HCT116 (cell line): ENCODE data around the gene RNASE1. TPM values are rescaled to one million over a fixed set of nuclear protein-coding genes. Genes with fewer than 3 reads are reported as not detected.
"Not testable (repeated sequence)": the region's sequence is repeated elsewhere in the genome, so short reads cannot be mapped to it uniquely, and the experiment has no call there.

Source experiments
- ATAC-seq: fragments of 200-7000 bp; cut with Tn5 transposase; 2 replicates; pipeline ENCODE4 v1.9.1; 2020; ENCODE audit warnings: mild to moderate bottlenecking, moderate library complexity
- BruUV-seq: library from RNA; stranded (reverse); fragments of 400-500 nt; replicated peaks from 2 replicates; lab custom pipeline; 2021; lab: Mats Ljungman, UMichigan
- CTCF ChIA-PET: fragments of 300-600 bp; sonication (Branson Sonifier 250); formaldehyde crosslinking; loops from one replicate; lab custom pipeline; 2021; ENCODE audit warnings: antibody characterized with exemption; lab: Charles Lee
- POLR2A ChIA-PET: fragments of 300-600, 350-600 bp; sonication (Branson Sonifier 250); formaldehyde crosslinking; loops from one replicate; lab custom pipeline; 2021; ENCODE audit warnings: antibody characterized with exemption; lab: Charles Lee
- RAD21 ChIA-PET, 2 experiments: fragments of 300-600 bp; sonication (Branson Sonifier 250); formaldehyde crosslinking; loops; one replicate each; lab custom pipeline; 2023; ENCODE audit warnings: low total read pairs in 2 of 2; ENCODE audit not compliant: uncharacterized antibody in 2 of 2, unreplicated experiment in 2 of 2, low non-redundant PET in 1 of 2; lab: Charles Lee
- DNase-seq: peaks from one replicate; pipeline ENCODE4 v3.0.0-alpha.2; 2010; ENCODE audit warnings: low read depth, low spot score
- H2AFZ ChIP-seq: fragments of 200-600 bp; shearing (Covaris generic), sonication (generic); 2 replicates; pipeline ENCODE4 v1.6.1; 2017; ENCODE audit warnings: low read depth, mixed run types, mixed read lengths, antibody characterized with exemption, low read length; ENCODE audit not compliant: poor library complexity, severe bottlenecking
- H3K27ac ChIP-seq: 2 replicates; pipeline ENCODE4 v1.5.1; 2012; ENCODE audit warnings: low read depth, low read length
- H3K27me3 ChIP-seq: fragments of 200-600 bp; sonication (generic); 2 replicates; pipeline ENCODE4 v1.6.1; 2016; ENCODE audit warnings: mixed run types, low read length, mixed read lengths; ENCODE audit not compliant: insufficient read depth
- H3K36me3 ChIP-seq, 2 experiments: fragments of 200-500 bp in 1 of 2; fragments of 200-600 bp in 1 of 2; sonication (Bioruptor generic) in 1 of 2; sonication (generic) in 1 of 2; 2 replicates each; pipeline versions ENCODE4 v1.5.1 to v1.6.1; 2014 to 2016; ENCODE audit warnings: low read length in 2 of 2, inconsistent platforms in 1 of 2, mixed read lengths in 1 of 2, mixed run types in 1 of 2; ENCODE audit not compliant: insufficient read depth in 2 of 2, control insufficient read depth in 1 of 2
- H3K4me1 ChIP-seq, 2 experiments: fragments of 200-600 bp in 1 of 2; sonication (generic) in 1 of 2; 2 replicates each; pipeline versions ENCODE4 v1.5.1 to v1.6.1; 2012 to 2017; ENCODE audit warnings: low read length in 2 of 2, inconsistent platforms in 1 of 2, mild to moderate bottlenecking in 1 of 2, mixed read lengths in 1 of 2, mixed run types in 1 of 2, moderate library complexity in 1 of 2; ENCODE audit not compliant: insufficient read depth in 2 of 2, control insufficient read depth in 1 of 2
- H3K4me2 ChIP-seq: fragments of 200-600 bp; sonication (generic); 2 replicates; pipeline ENCODE4 v1.6.1; 2017; ENCODE audit warnings: mixed run types, low read length, mixed read lengths
- H3K4me3 ChIP-seq, 2 experiments: fragments of 200-600 bp in 1 of 2; sonication (generic) in 1 of 2; replicated peaks in 1 of 2; 2 replicates each; pipeline ENCODE4 v1.5.1; 2011 to 2016; ENCODE audit warnings: low read length in 2 of 2, control low read depth in 1 of 2, low read depth in 1 of 2, mild to moderate bottlenecking in 1 of 2, mixed read lengths in 1 of 2, mixed run types in 1 of 2
- H3K79me2 ChIP-seq: fragments of 200-600 bp; sonication (generic); 2 replicates; pipeline ENCODE4 v1.6.1; 2017; ENCODE audit warnings: mild to moderate bottlenecking, mixed run types, low read length, moderate library complexity, mixed read lengths; ENCODE audit not compliant: insufficient read depth
- H3K9ac ChIP-seq: fragments of 200-600 bp; sonication (generic); 2 replicates; pipeline ENCODE4 v1.6.1; 2016; ENCODE audit warnings: low read length, mixed read lengths
- H3K9me2 ChIP-seq: fragments of 200-600 bp; sonication (generic), shearing (Covaris generic); 2 replicates; pipeline ENCODE4 v1.6.1; 2017; ENCODE audit warnings: mixed run types, mild to moderate bottlenecking, moderate library complexity; ENCODE audit not compliant: insufficient read depth
- H3K9me3 ChIP-seq, 2 experiments: fragments of 200-500 bp in 1 of 2; fragments of 200-600 bp in 1 of 2; sonication (Bioruptor generic) in 1 of 2; sonication (generic) in 1 of 2; 2 replicates each; pipeline ENCODE4 v1.6.1; 2014 to 2017; ENCODE audit warnings: low read length in 2 of 2, mixed read lengths in 2 of 2, inconsistent platforms in 1 of 2, low read depth in 1 of 2, mild to moderate bottlenecking in 1 of 2, mixed run types in 1 of 2, moderate library complexity in 1 of 2; ENCODE audit not compliant: control insufficient read depth in 1 of 2, insufficient read depth in 1 of 2
- H4K20me1 ChIP-seq: fragments of 200-600 bp; sonication (generic), shearing (Covaris generic); 2 replicates; pipeline ENCODE4 v1.6.1; 2017; ENCODE audit warnings: mixed run types, mild to moderate bottlenecking, moderate library complexity; ENCODE audit not compliant: insufficient read depth
- CEBPB ChIP-seq: IDR thresholded peaks from 2 replicates; pipeline ENCODE4 v1.6.1; 2012; ENCODE audit warnings: low read depth
- CTCF ChIP-seq, 3 experiments: fragments of 200-600 bp in 1 of 3; sonication (generic) in 1 of 3; IDR thresholded peaks in 2 of 3; conservative IDR thresholded peaks in 1 of 3; 2 replicates each; pipeline ENCODE4 v1.5.1; 2012 to 2017; ENCODE audit warnings: low read depth in 2 of 3, low read length in 2 of 3, antibody characterized with exemption in 1 of 3, borderline replicate concordance in 1 of 3, control low read depth in 1 of 3, mild to moderate bottlenecking in 1 of 3, mixed read lengths in 1 of 3, mixed run types in 1 of 3, moderate library complexity in 1 of 3; ENCODE audit not compliant: insufficient read depth in 1 of 3
- MAX ChIP-seq: IDR thresholded peaks from 2 replicates; pipeline ENCODE4 v1.6.1; 2012
- SIN3A ChIP-seq: IDR thresholded peaks from 2 replicates; pipeline ENCODE4 v1.6.1; 2012; ENCODE audit warnings: low read depth
- SP1 ChIP-seq: IDR thresholded peaks from 2 replicates; pipeline ENCODE4 v1.6.1; 2012; ENCODE audit warnings: low read depth
- intact Hi-C: fragments of 100-400 bp; cut with micrococcal nuclease; formaldehyde crosslinking; loops from 2 replicates; pipeline ENCODE4 v1.10.0; 2022
- total RNA-seq: library from RNA; stranded (reverse); gene quantifications from one replicate; pipeline ENCODE4 v1.2.1, GENCODE V29; 2021; ENCODE audit not compliant: unreplicated experiment

Gene RNASE1
- total RNA-seq, 1 experiment from 2014 or later: 3.3 TPM

GRCh38 chr14:20818861-20819260 is 16.2 kb upstream of the RNASE1 start:
- peaks cover 29% of the 10 kb centered on the region; the same call in 1 of the 2 replicates for H3K79me2 ChIP-seq
- H3K36me3 ChIP-seq: peaks cover 0 to 22% of the 10 kb centered on the region in 2 experiments; a peak in 3 of 4 replicates
- no peaks in the 10 kb centered on the region for H3K27me3 ChIP-seq
- H2AFZ ChIP-seq: no peak overlapping the region
- ChIA-PET POLR2A (no interaction called here), CTCF (no interaction called here), RAD21 (interaction anchor here in 1 of 2 experiments (0.6 kb wide), 1 partner anchor 18 kb away, joined by 9 read pairs; no protein-coding TSS in a partner anchor)
- ATAC-seq: peak; percentile 57
- TF ChIP-seq SIN3A: no peak
- no peak for TF ChIP-seq CEBPB
- TF ChIP-seq MAX: no peak
- TF ChIP-seq SP1: no peak
- peak; percentile 16 to 20 (median 19); a peak in 2 of 6 replicates for TF ChIP-seq CTCF (IDR thresholded peaks at IDR 0.05 in 2 of 3, conservative IDR thresholded peaks at IDR 0.05 in 1 of 3; ENCODE audit: borderline replicate concordance in 1 of 3, insufficient read depth in 1 of 3, low read depth in 2 of 3, low read length in 2 of 3)
- H3K4me1 ChIP-seq: peaks cover 2 to 28% of the 10 kb centered on the region in 2 experiments; a peak in 2 of 4 replicates
- intact Hi-C loops: no loop called here
- no peaks in the 10 kb centered on the region for H3K9me2 ChIP-seq
- no peak overlapping the region for H3K27ac ChIP-seq
- no peak overlapping the region for H3K4me3 ChIP-seq
- DNase-seq: no peak
- H4K20me1 ChIP-seq: no peaks in the 10 kb centered on the region
- no peak overlapping the region for H3K9ac ChIP-seq
- H3K4me2 ChIP-seq: no peak overlapping the region
- BruUV-seq: no TSS peak
- no peaks in the 10 kb centered on the region for H3K9me3 ChIP-seq

- H3K9me2 ChIP-seq, CTCF ChIA-PET, intact Hi-C loops, BruUV-seq, H4K20me1 ChIP-seq, ATAC-seq, DNase-seq, H3K9me3 ChIP-seq, H3K4me1 ChIP-seq, H3K4me2 ChIP-seq, H3K4me3 ChIP-seq, H3K36me3 ChIP-seq, POLR2A ChIA-PET, H2AFZ ChIP-seq, H3K9ac ChIP-seq, H3K27ac ChIP-seq, H3K27me3 ChIP-seq, RAD21 ChIA-PET: not testable (repeated sequence)
- H3K79me2 ChIP-seq: peaks cover 16% of the 10 kb centered on the region; the same call in 1 of the 2 replicates
Measured at GRCh38 chr14:20815946-20816345, 13.3 kb upstream of the RNASE1 start.
